GM10248 (cell line): ENCODE data around the gene TMEM259.
A peak's percentile ranks its signal among the peaks of the same experiment; 100 is the strongest.

Experiments used
- CTCF ChIA-PET: fragments of 300-600 bp; sonication (Branson Sonifier 250); formaldehyde crosslinking; extraction: SDS; loops from one replicate; lab custom pipeline; 2021; ENCODE audit warnings: antibody characterized with exemption; lab: Yijun Ruan, JAX
- POLR2A ChIA-PET: fragments of 350-650 bp; sonication (Branson Sonifier 250); formaldehyde crosslinking; extraction: SDS; loops from one replicate; lab custom pipeline; 2020; ENCODE audit warnings: antibody characterized with exemption; lab: Yijun Ruan, JAX
- DNase-seq: peaks from one replicate; pipeline ENCODE4 v3.0.0; 2012; ENCODE audit errors: extremely low spot score
- TF ChIP-seq, protein P1 (sequence below): IDR thresholded peaks from 2 replicates; pipeline ENCODE4 v1.5.1; 2012; ENCODE audit warnings: mild to moderate bottlenecking, low read depth; ENCODE audit errors: extremely low read depth, missing control alignments, control extremely low read depth

TMEM259 gene

DNA sequence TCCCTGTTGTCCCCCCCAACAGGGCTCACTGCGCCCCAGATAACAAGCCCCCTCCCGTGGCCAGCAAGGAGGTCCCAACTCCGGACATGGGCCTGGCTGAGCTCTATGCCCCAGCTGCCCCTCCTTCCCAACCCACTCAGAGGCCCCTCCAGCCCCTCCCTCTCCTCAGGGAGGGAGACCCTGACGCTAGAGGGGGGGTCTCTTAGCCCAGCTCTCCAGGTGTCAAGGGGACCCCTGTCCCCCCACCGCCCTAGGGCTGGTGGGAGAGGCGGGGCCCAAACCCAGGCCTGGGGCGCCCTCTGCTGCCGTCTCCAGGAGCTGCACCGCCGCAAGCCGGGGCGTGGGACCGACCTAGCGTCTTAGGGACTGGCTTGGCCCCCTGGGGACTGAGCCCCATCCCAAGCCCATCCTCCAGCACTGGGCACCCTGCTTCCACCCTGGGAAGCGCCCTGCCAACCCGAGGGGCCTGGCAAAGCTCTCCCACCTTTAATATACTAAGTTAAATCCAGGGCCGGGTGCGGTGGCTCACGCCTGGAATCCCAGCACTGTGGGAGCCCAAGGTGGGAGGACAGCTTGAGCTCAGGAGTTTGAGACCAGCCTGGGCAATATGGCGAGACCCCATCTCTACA lies 19.3 kb downstream of the TMEM259 start:
- TF ChIP-seq, protein P1, sequence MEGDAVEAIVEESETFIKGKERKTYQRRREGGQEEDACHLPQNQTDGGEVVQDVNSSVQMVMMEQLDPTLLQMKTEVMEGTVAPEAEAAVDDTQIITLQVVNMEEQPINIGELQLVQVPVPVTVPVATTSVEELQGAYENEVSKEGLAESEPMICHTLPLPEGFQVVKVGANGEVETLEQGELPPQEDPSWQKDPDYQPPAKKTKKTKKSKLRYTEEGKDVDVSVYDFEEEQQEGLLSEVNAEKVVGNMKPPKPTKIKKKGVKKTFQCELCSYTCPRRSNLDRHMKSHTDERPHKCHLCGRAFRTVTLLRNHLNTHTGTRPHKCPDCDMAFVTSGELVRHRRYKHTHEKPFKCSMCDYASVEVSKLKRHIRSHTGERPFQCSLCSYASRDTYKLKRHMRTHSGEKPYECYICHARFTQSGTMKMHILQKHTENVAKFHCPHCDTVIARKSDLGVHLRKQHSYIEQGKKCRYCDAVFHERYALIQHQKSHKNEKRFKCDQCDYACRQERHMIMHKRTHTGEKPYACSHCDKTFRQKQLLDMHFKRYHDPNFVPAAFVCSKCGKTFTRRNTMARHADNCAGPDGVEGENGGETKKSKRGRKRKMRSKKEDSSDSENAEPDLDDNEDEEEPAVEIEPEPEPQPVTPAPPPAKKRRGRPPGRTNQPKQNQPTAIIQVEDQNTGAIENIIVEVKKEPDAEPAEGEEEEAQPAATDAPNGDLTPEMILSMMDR = peak; percentile 94
- ChIA-PET POLR2A (no interaction called here), CTCF (interaction anchor here (0.8 to 1.0 kb wide), 4 partner anchors 42 to 240 kb away, joined by 3 to 4 read pairs (median 3); partner anchors contain the start of gene ATP5F1D)
- DNase-seq = peak; percentile 84

DNA sequence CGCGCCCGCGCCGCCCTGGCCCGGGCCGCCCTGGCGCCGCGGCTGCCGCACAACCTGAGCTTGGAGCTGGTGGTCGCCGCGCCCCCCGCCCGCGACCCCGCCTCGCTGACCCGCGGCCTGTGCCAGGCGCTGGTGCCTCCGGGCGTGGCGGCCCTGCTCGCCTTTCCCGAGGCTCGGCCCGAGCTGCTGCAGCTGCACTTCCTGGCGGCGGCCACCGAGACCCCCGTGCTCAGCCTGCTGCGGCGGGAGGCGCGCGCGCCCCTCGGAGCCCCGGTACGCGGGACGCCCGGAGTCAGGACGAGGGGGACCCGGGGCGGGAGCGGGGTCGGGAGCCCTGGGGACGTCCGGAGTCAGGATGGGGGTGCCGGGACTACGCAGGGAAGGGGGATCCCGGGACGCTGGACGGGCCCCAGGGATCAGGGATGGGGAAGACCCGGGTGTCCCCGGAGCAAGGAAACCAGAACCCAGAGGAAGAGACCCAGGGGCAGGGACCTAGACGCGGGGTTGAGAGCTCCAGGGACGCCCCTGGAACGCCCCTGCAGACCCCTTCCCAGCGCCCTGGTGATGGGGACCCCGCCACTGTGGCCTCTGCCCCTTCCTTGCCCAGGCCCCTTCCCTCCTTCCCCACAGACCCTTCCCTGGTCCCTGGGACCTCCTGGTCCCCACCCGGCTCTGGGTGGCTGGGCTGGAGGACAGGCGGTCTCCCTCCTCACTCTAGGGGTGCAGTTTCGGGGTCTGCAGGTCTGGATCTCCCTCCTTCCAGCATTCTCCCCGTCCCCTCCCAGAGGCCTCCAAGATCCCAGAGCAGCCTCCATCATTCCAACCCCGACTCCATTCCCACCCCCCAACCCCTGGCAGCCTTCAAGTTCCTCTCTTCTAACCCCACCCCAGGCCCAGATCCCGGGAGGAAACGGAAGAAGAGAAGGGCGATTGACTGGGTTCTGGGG lies 20.1 kb downstream of the TMEM259 start:
- POLR2A ChIA-PET = interaction anchor here (0.5 kb wide), 1 partner anchor 134 kb away, joined by 3 read pairs; no protein-coding TSS in a partner anchor
- CTCF ChIA-PET = interaction anchor here (0.8 to 1.1 kb wide), 5 partner anchors 21 to 241 kb away, joined by 3 to 4 read pairs (median 3); partner anchors contain the start of gene ATP5F1D
- TF ChIP-seq, protein P1 = no peak
- no peak for DNase-seq

GRCh38 chr19:1000095-1000494 lies 20.8 kb downstream of the TMEM259 start, which contains the start of gene GRIN3B:
Gene GRIN3B, plus strand, starts transcription at chr19:1000419. Its CDS starts 19 bp downstream, at chr19:1000438.
- ChIA-PET CTCF (interaction anchor here (1.1 to 1.4 kb wide), 2 partner anchors 13 to 20 kb away, joined by 3 to 4 read pairs; no protein-coding TSS in a partner anchor), POLR2A (no interaction called here)
- TF ChIP-seq, protein P1 = peak; percentile 36
- DNase-seq = peak; percentile 82

DNA sequence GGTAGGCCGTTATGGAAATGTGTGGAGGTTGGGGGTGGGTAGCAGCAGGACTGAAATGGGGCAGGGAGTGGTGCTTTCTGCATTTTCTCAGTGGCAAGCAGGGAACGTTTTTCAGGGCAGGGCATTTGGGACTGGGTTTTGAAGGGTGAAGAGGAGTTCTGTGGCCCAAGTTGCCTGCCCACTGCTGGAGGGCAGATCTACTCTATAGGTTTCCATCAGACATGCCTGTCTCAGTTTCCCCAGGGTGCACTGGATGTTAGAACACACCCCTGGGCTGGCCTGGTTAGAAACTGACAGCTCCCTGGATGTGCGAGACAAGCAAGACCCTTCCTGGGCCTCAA lies 21.6 kb downstream of the TMEM259 start:
- CTCF ChIA-PET = interaction anchor here (1.0 to 1.4 kb wide), 3 partner anchors 12 to 78 kb away, joined by 3 read pairs; partner anchors contain the start of gene WDR18
- TF ChIP-seq, protein P1 = no peak
- DNase-seq = no peak
- POLR2A ChIA-PET = no interaction called here

DNA sequence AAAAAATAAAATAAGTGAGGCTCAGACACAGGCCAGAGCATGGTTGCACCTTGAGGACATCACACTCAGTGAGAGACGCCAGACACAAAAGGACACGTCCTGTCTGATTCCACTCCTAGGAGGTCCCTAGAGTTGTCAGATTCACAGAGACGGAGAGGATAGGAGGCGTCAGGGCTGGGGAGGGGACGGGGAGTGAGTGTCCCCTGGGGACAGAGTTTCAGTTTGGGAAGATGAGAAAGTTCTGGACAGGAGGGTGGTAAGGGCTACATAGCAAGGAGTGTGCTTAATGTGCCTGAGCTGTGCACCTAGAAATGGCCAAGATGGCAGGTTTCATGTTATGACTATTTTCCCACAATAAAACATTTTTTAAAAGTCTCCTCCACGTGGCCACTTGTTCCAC lies 22.9 kb downstream of the TMEM259 start:
- no peak for DNase-seq
- TF ChIP-seq, protein P1 = no peak
- ChIA-PET CTCF (interaction anchor here (0.8 to 2.4 kb wide), 9 partner anchors 10 to 227 kb away, joined by 3 to 9 read pairs (median 3); partner anchors contain the start of gene WDR18), POLR2A (interaction anchor here (0.6 kb wide), 1 partner anchor 300 kb away, joined by 7 read pairs; no protein-coding TSS in a partner anchor)
